Fibroblast of skin of right quadriceps (primary cell): Measurements from ENCODE around the gene PCDHGA2.

Experiments used
- DNase-seq: peaks from one replicate; pipeline ENCODE4 v3.0.0-alpha.2; 2013

PCDHGA2 gene

GRCh38 chr5:141383345-141383744 lies 44.8 kb downstream of the PCDHGA2 start:
- no peak for DNase-seq

GRCh38 chr5:141384471-141385267 lies 46.1 kb downstream of the PCDHGA2 start:
- DNase-seq, result no peak

- DNase-seq, result peak; percentile 57
Observed at GRCh38 chr5:141387557-141388311, 49.2 kb downstream of the PCDHGA2 start, which contains the start of gene PCDHGB4. Gene PCDHGB4 (plus strand): TSS chr5:141387698. CDS start chr5:141387885, 187 bp downstream.

GRCh38 chr5:141388661-141389060 lies 50.1 kb downstream of the PCDHGA2 start:
- no peak for DNase-seq

GRCh38 chr5:141389153-141390042 lies 50.8 kb downstream of the PCDHGA2 start:
- no peak for DNase-seq

GRCh38 chr5:141392429-141393198 lies 54.1 kb downstream of the PCDHGA2 start, which contains the start of gene PCDHGA8:
Gene PCDHGA8 (plus strand): TSS chr5:141392633. CDS start chr5:141392814, 181 bp downstream.
- DNase-seq, result peak; percentile 37
